ENCODE measurements around the gene ITGA1. TPM values are rescaled to one million over a fixed set of nuclear protein-coding genes. Genes with fewer than 3 reads are reported as not detected.
"Not testable (repeated sequence)": the region's sequence is repeated elsewhere in the genome, so short reads cannot be mapped to it uniquely, and the experiment has no call there.

The ITGA1 gene
- total RNA-seq, 1 experiment from 2014 or later, result 16.0 TPM

DNA sequence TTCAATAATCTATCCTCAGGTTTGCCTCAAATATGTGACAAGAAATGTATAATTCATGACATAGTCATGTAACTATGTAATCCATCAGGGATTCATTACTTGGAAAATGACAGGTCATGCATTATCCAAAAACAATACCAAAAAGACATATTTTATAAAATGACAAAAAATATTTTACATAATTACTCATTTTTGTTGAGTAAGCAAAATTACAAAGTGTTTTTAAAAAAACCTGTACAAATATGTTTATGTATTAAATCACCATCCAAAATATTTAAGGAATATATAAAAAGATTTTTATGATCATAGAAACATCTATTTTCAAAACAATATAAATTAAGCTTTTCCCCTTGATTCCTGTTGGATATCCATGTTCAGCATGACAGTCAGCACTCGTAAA, 164.8 kb downstream of the ITGA1 start:
- no peak for DNase-seq (ENCODE audit: low spot score)

GRCh38 chr5:52956014-52956413, 168.3 kb downstream of the ITGA1 start:
- DNase-seq (ENCODE audit: low spot score), result no peak

DNA sequence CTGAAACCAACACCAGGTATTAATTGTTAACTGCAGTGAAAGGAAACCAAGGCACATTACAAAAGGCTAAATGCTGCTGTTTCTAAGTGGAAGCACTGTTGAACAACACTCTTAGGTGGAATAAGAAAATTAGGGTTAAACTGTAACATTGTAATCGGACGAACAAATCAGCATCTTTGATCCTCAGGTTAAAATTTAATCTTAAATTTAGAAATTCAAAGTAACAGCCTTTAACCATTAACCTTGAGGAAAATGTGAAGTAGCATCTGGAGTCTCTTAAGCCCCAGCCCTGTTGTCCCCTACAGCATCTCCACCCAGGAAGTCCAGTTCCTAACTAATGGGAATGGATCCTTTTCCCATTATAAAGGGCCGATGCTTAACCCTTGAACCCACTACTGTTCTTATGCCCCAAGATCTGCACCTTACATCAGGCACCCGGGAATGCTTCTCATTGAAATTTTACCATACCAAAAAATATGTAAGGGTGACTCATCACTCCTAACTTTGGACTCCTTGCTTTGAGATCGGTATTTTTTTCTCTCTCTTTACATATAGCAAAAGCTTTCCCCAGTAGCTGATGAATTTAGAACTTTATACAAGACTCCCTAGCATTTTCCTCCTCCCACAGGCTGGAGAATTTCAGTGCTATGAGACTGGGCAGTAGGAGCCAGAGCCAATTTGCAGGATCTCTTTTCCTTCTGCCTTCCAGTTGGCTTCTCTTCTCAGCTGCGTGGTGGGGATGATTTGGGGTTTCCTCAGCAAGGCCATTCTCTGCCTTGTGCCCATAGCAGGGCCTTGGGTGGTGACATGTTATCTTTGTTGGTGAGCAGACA, 169.4 kb downstream of the ITGA1 start:
- no peak for DNase-seq (ENCODE audit: low spot score)

DNA sequence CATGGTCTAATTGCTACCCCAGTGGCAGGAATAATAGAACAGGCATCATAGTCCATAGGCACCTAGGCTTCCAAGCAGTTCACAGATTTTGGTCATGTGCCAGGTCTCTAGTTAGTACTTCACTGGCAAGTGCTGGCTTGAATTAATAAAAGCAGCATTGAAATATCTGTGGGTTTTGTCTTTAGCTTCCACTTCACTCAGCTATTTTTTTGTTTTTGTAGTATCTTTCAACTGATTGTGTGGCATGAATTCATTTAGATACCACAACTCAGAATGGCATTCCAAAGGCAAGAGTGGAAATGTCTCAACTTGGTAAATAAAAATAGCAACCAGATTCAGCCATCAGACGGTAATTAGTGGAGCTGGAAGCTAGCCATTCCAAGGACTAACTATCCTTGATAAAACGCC, 173.6 kb downstream of the ITGA1 start:
- DNase-seq (ENCODE audit: low spot score), result no peak

GRCh38 chr5:52963636-52964035, 175.9 kb downstream of the ITGA1 start:
- DNase-seq (ENCODE audit: low spot score), result no peak

DNA sequence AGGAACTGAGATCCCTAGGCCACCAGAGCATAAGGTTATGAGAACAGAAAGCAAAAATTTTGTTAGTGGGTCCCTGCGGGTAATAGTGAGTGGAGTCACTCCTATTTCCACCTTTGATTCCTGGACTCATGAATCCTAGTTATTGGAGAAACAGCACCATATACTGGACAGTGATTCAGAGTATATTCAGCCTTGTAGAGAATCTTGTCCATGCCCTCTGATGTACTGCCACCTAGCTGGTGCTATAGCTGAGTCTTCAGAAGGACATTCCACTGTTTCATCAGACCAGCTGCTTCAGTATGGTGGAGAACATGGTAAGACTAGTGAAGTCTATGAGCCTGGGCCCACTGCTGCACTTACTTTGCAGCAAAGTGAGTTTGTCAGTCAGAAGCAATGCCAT, 176.4 kb downstream of the ITGA1 start:
- peak; percentile 22 for DNase-seq (ENCODE audit: low spot score)

GRCh38 chr5:52976157-52976556, 188.4 kb downstream of the ITGA1 start:
- DNase-seq (ENCODE audit: low spot score), result not testable (repeated sequence)

GRCh38 chr5:52977264-52977897, 189.7 kb downstream of the ITGA1 start:
- DNase-seq (ENCODE audit: low spot score), result no peak

GRCh38 chr5:52981507-52981906, 193.8 kb downstream of the ITGA1 start:
- no peak for DNase-seq (ENCODE audit: low spot score)

DNA sequence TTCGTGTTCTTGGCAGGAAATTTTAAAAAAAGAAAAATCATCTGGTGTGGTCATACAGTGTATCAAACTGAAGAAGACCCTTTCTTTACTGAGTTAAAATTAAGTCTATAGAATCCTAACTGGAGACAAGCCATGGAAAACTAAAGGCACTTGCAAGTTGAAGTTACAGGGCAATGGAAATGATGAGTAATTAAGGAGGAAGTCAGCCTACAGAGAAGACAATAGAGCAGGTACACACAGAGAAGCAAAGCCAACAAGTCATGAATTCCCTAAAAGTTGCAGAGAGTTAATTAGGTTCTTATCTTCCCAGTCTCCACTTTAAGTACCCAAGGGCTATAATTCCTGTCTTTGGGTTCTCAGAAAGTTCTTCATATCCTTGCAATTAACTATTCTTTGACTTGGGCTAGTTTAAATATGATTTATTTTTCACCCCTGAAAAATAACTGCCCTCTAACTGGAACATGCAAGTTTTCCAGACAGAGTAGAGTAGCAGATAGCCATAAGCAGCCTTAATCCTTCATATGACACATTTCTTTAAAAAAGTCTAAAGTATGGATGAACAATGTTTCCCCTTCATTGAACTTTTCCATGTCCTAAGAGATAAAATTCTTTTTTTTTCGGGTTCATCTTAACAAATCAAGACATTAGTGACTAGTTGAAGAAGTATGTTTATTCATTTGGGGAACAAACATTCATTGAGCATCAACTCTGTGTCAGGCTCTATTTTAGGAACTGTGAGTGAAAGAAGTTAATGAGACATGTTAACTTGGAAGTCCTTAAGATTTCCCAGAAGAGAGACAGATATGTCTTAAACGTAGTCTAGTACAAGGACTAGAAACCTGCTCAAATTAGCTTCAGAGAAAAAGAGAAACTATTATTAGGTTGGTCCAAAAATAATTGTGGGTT, 196.3 kb downstream of the ITGA1 start:
- DNase-seq (ENCODE audit: low spot score), result no peak

GRCh38 chr5:52985306-52985705, 197.6 kb downstream of the ITGA1 start:
- no peak for DNase-seq (ENCODE audit: low spot score)

DNA sequence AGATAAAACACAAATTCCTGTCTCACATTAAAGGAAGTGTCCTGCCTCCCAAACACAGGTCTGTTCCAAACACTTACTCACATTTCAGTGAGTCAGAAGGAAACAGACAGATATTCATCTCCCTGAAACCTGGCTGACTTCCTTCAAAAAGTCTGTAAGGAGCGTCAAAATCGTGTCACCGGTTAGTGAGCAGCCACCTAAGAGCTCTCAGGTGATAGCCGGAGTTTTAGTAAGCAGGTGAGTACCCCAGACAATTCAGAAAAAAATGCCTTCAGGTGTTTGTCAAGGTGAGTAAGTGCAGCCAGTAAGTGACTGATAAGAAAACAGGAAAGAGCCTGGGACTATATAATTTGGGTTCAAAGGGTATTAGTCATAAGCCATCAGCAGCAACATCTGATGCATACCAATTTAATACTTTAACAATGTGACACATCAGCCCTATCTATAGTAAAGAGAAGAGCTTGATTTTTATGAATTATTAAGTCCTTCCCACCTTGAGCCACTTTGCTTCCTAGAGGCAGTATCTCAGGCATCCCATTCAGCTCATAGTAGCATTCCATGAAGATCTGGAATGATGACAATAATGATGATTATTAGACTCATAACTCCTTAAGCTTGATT, 200.1 kb downstream of the ITGA1 start:
- peak; percentile 21 for DNase-seq (ENCODE audit: low spot score)

DNA sequence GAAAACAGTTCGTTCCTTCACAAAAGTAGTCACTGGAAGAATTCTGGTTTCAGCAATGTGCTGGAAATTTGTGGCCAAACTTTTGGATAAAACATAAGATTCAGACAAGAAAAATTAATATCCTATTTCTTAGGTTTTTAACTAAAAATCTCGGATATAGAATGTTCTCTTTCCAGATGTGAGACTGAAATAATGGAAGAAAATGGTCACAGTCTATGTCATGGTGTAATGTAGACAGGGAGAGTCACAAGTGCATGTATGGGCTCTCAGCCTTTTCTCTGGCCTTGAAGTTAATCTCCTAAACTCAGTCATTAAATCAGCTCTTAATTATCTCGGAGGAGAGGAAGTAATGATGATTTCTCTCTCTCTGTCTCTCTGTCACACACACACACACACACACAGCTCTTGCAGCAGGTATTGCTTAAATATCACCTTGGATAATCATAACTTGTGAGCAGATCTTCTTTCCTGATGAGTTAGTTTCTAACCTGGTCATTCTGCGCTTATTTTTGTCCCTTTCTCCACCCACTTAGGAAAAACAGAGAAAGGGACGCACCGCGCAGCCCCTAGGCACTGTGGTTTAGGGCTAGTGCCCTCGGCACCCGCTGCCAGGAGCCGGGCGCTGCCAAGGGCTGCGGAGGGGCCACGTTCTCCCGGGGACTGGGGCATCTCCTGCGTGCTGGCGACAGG, 200.8 kb downstream of the ITGA1 start:
- DNase-seq (ENCODE audit: low spot score), result no peak

DNA sequence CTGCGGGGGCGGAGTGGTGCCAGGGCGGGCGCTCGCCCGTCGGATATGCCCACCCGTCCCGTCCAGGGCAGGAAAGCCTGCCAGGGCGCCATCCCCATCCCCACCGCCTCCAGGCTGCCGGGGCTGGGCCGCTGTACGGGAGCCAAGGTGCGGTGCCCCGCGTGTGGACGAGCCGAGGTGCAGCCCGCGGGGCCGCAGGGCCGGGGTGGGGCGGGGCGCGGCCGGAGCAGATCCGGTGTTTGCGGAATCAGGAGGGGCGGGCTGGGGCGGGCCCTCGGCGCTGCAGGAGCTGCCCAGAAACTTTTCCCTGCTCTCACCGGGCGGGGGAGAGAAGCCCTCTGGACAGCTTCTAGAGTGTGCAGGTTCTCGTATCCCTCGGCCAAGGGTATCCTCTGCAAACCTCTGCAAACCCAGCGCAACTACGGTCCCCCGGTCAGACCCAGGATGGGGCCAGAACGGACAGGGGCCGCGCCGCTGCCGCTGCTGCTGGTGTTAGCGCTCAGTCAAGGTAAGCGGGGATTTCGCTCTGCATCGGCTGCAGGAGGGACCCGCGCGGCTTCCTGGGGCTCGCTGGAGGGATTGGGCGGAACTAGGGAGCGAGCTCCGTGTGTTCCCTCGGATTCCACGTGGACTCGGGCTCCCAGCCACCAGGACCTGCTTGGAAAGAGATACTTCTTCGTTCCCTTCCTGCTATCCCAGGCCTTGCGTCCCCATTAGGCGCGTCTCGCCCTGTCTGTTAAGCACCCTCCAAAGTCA, 201.5 kb downstream of the ITGA1 start, which contains the start of gene ITGA2:
TSS of gene ITGA2 (plus strand) at position 328 of the 756 bp plus-strand sequence. CDS start at position 445, 117 bp downstream.
- DNase-seq (ENCODE audit: low spot score), result peak; percentile 42

- peak; percentile 18 for DNase-seq (ENCODE audit: low spot score)
Measured at GRCh38 chr5:52989781-52990527, 202.2 kb downstream of the ITGA1 start.

GRCh38 chr5:52990528-52990925, 202.8 kb downstream of the ITGA1 start:
- DNase-seq (ENCODE audit: low spot score), result no peak

- no peak for DNase-seq (ENCODE audit: low spot score)
Measured at GRCh38 chr5:52993367-52993766, 205.7 kb downstream of the ITGA1 start.

DNA sequence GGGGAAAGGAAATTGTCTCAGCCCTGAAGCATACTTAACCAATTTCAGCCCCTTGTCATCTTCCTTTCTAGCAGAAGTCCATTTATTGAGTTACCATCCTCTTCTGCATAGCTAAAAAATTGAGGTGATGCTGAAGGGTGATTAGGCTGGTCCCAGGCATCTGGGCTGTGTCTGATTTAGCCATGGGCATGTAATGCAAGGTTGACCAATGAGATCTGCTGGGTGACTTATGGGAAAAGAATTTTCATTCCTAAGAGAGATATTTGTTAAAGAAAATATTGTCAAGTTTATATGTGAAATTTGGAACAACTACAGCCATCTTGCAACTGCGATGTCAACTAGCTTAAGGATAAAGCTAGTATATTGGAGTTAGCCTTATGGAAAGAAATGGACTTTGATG, 206.6 kb downstream of the ITGA1 start:
- DNase-seq (ENCODE audit: low spot score), result no peak

- no peak for DNase-seq (ENCODE audit: low spot score)
Measured at GRCh38 chr5:52995095-52995494, 207.4 kb downstream of the ITGA1 start.

- DNase-seq (ENCODE audit: low spot score), result no peak
Measured at GRCh38 chr5:52995914-52996313, 208.2 kb downstream of the ITGA1 start.
